Right atrium auricular region (tissue), 2 donors: ENCODE measurements around the gene CALML6. TPM values are rescaled to one million over a fixed set of nuclear protein-coding genes. Genes with fewer than 3 reads are reported as not detected.

Experiments
- DNase-seq: peaks from one replicate; pipeline ENCODE4 v3.0.0-alpha.2; 2019; ENCODE audit warnings: low spot score
- H3K27ac ChIP-seq, 2 donors: fragments of 200-600 bp; sonication (generic); 1 replicate in 1 of 2; 2 replicates in 1 of 2; pipeline ENCODE4 v1.5.1; 2016 to 2019
- H3K27me3 ChIP-seq, 2 donors: fragments of 200-600 bp; sonication (generic); one replicate each; pipeline versions ENCODE4 v1.5.1 to v1.6.0; 2017 to 2019
- H3K36me3 ChIP-seq: fragments of 200-600 bp; sonication (generic); one replicate; pipeline ENCODE4 v1.5.1; 2016
- H3K4me1 ChIP-seq, 2 donors: fragments of 200-600 bp; sonication (generic); one replicate each; pipeline versions ENCODE4 v1.5.1 to v1.6.0; 2017 to 2019
- H3K4me3 ChIP-seq, 2 donors: fragments of 200-600 bp; sonication (generic); 1 replicate in 1 of 2; 2 replicates in 1 of 2; pipeline ENCODE4 v1.5.1; 2017 to 2019; ENCODE audit warnings: mild to moderate bottlenecking in 1 of 2, moderate library complexity in 1 of 2
- H3K9me3 ChIP-seq, 2 donors: fragments of 200-600 bp; sonication (generic); one replicate each; pipeline ENCODE4 v1.5.1; 2019
- CTCF ChIP-seq, 2 donors: fragments of 200-600 bp; sonication (generic); IDR thresholded peaks; one replicate each; pipeline ENCODE4 v1.5.1; 2019; ENCODE audit warnings: antibody characterized with exemption in 2 of 2
- total RNA-seq, 2 donors: library from RNA; depleted of rRNA; stranded (reverse); fragments of >200 nt; gene quantifications; one replicate each; pipeline ENCODE4 v1.1.0, GENCODE V29; 2016

The CALML6 gene
- total RNA-seq, 2 donors from 2014 or later, result not detected

- no peaks in the 10 kb centered on the region for H3K36me3 ChIP-seq
- no peaks in the 10 kb centered on the region for H3K27me3 ChIP-seq
- H3K9me3 ChIP-seq, result no peaks in the 10 kb centered on the region
- no peak for TF ChIP-seq CTCF (IDR thresholded peaks at IDR 0.05)
- DNase-seq, result no peak
- H3K4me3 ChIP-seq, result no peak overlapping the region
- H3K27ac ChIP-seq, result no peak overlapping the region
- H3K4me1 ChIP-seq, result peaks cover 0 to 52% of the 10 kb centered on the region in 2 donors
These were observed 21.6 kb upstream of the CALML6 start for GRCh38 chr1:1893291-1893985.

GRCh38 chr1:1893997-1894353, 21.1 kb upstream of the CALML6 start:
- Histone ChIP-seq H3K27me3 (no peaks in the 10 kb centered on the region), H3K36me3 (no peaks in the 10 kb centered on the region), H3K4me1 (peaks cover 0 to 47% of the 10 kb centered on the region in 2 donors), H3K9me3 (no peaks in the 10 kb centered on the region), H3K27ac (peak overlapping the region in 1 of 2 donors; percentile 33), H3K4me3 (no peak overlapping the region)
- no peak for TF ChIP-seq CTCF (IDR thresholded peaks at IDR 0.05)
- no peak for DNase-seq

DNA sequence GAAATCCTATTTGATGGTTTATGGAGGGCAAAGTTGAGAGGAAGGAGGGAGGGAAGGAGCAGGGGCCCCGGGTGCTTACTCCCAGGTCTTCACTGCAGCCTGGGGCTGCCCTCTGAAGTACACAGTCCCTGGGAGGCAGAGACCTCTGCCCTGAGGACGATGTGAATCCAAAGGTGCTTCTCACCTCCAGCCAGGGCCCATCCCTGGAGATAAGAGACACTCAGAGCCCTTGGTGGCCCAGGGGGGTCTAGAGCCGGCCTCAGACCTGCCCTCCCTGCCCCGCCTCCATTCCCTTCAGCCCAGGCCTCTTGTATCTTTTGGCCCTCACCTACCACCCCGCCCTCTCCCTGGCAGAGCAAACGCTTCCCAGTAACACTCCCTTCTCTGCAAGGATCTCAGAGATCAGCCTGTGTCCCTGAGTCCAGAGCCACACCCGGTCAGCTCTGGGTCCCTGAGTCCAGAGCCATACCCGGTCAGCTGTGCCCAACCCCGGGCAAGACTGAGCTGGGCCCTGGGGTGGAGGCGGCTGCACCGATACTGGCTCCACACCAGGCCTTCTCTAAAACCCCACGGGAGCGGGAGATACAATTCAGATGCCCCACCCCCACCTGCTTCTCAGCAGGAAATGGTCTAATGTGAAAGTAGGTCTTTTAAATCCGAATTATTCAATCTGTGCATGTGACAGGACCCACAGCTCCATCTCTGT, 20.6 kb upstream of the CALML6 start:
- no peaks in the 10 kb centered on the region for H3K27me3 ChIP-seq
- no peak for DNase-seq
- H3K4me1 ChIP-seq, result peaks cover 0 to 42% of the 10 kb centered on the region in 2 donors
- no peaks in the 10 kb centered on the region for H3K36me3 ChIP-seq
- H3K4me3 ChIP-seq, result no peak overlapping the region
- TF ChIP-seq CTCF (IDR thresholded peaks at IDR 0.05), result no peak
- peak overlapping the region in 1 of 2 donors; percentile 33 for H3K27ac ChIP-seq
- no peaks in the 10 kb centered on the region for H3K9me3 ChIP-seq

GRCh38 chr1:1895060-1895418, 20.0 kb upstream of the CALML6 start:
- Histone ChIP-seq H3K4me1 (peaks cover 0 to 41% of the 10 kb centered on the region in 2 donors), H3K27me3 (no peaks in the 10 kb centered on the region), H3K4me3 (no peak overlapping the region), H3K9me3 (no peaks in the 10 kb centered on the region), H3K27ac (peak overlapping the region in 1 of 2 donors; percentile 33), H3K36me3 (no peaks in the 10 kb centered on the region)
- DNase-seq, result no peak
- no peak for TF ChIP-seq CTCF (IDR thresholded peaks at IDR 0.05)

DNA sequence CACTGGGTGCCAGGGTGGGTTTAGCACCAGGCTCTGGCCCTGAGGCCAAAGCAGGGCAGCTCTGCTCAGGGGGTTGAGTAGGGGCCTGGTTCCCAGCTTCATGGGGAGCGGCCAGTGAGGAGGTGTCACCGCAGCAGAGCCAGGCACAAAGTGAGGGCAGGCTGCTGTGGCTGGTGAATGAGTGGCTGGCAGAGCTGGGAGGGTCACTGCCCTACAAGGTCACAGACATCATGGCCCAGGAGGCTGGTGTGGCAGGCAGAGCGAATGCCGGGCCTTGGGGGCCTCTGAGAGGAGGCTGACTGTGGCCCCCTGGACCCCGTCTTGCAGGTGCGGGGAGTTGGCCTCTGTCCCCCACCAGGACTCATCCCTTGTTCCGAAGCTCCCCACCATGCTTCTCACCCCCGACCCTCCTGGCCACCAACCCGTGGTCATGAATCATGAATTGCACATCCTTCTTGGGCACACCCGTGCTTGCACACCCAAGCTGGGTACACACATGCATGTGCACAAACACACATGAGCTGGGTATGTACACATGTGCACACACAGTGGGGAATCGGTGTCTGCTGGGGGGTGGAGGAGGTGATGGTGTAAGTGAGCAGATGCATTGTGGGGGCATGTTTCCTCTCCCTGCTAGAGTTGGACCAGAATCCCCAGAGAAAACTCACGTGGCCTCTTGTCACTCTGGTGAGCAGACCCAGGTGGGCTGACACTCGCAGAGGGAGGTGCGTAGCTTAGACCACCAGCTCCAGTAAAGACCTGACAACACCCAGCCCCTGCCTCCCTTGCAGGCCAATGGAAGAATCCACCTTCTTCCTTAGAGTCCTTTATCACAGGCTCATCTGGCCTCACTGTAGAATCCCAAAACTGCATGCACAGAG, 19.4 kb upstream of the CALML6 start:
- no peak overlapping the region for H3K4me3 ChIP-seq
- peaks cover 0 to 41% of the 10 kb centered on the region in 2 donors for H3K4me1 ChIP-seq
- DNase-seq, result no peak
- no peaks in the 10 kb centered on the region for H3K9me3 ChIP-seq
- H3K36me3 ChIP-seq, result no peaks in the 10 kb centered on the region
- H3K27me3 ChIP-seq, result no peaks in the 10 kb centered on the region
- H3K27ac ChIP-seq, result no peak overlapping the region
- no peak for TF ChIP-seq CTCF (IDR thresholded peaks at IDR 0.05)
